Stimulated activated CD4-positive, alpha-beta T cell treated with anti-CD3 and anti-CD28 coated beads, Interleukin-4, amount 100 ng/mL, for 48 hours (primary cell): ENCODE data around the gene BICD2.
"Not testable (repeated sequence)": the region's sequence is repeated elsewhere in the genome, so short reads cannot be mapped to it uniquely, and the experiment has no call there.

Experiments
- DNase-seq, 2 donors: peaks; one replicate each; pipeline ENCODE4 v3.0.0-alpha.2; 2020; ENCODE audit warnings: low read depth in 2 of 2

The BICD2 gene

DNA sequence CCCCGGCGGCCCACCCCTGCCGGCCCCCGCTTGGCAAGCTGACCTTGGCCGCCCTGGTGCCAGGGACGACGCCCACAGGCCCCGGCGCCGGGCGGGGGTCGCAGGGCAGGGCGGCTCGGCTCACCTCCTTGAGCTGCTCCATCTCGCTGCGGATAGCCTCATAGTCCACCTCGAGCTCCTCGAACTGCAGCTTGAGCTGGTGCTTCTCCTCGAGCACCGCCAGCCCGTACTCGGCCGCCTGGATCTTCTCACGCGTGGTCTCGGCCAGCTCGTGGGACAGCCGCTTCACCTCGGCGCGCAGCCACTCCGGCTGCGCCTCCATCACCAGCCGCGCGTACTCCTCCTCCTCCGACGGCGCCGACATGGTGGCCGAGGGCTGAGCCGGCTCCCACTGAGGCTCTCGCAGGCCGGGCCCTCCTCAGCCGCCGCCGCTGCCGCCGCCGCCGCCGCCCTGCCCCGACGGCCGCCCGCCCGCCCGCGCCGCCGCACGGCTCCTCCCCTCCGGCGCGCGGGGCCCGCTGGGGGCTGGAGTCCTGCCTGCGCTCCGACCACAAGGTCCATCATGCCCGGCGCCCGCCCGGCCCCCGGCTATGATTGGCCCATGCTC is at the start of gene BICD2:
Gene BICD2, minus strand, starts transcription at position 453 of the 607 bp plus-strand sequence. Its CDS starts 89 bp downstream, at position 364.
- no peak for DNase-seq

DNA sequence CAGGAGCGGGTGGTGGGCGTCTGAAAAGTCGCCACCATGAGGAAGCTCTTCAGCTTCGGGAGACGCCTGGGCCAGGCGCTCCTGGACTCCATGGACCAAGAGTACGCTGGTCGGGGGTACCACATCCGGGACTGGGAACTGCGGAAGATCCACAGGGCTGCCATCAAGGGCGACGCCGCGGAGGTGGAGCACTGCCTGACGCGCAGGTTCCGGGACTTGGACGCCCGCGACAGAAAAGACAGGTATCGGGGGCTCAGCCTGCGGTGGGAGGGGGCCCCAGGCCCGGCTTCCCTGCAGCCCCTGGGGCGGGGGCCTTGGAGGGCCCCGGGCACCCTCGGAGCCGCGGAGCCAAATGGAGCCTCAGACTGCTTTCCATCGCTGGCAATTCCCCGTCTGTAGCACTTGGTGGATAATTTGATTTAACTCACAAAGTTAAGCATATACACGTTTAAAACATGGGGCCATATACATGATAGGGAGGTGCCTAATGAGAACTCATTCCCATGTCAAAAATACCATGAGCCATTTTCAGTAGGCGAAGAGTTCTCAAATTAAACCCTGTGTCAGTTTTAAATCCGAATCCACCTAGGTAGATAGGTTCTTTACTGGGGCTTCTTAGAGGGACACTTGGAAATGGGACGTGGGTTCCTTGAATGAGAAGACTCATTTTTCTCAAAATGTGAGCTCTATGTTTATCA is 45.1 kb upstream of the BICD2 start:
- not testable (repeated sequence) for DNase-seq

DNA sequence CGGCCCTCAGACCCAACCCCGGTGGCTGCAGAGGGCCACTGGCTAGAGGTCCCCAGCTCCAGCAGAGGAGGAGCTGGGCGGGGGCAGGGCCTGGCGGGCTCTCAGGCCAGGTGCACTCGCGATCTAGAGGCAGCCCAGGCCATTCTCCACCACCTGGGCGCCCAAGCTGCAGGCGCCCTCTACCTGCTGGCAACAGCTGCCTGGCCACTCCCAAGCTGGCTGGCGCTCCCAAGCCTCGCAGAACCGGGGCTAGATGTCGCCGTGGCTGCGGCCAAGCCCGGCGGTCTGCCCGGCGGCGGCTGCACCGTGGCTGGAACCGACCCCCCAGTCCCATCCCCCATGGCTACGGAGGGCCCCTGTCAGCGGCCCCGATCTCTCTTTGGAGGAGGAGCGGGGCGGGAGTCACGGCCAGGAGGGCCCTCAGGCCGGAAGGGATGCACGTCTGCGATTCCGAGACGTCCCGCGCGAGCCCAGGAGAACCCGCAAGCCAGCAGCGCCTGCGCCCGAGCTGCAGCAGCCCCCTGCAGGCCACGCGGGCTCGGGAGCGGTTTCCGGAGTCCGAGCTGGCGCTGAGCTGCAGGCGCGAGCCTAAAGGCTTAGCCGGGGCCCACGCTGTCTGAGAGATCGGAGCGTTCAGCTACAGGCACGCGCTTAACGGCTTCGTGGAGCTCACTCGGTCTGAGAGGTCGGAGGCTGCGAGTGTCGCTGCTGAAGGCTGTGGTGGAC is 44.3 kb upstream of the BICD2 start:
- peak; percentile 42 to 55 for DNase-seq

DNA sequence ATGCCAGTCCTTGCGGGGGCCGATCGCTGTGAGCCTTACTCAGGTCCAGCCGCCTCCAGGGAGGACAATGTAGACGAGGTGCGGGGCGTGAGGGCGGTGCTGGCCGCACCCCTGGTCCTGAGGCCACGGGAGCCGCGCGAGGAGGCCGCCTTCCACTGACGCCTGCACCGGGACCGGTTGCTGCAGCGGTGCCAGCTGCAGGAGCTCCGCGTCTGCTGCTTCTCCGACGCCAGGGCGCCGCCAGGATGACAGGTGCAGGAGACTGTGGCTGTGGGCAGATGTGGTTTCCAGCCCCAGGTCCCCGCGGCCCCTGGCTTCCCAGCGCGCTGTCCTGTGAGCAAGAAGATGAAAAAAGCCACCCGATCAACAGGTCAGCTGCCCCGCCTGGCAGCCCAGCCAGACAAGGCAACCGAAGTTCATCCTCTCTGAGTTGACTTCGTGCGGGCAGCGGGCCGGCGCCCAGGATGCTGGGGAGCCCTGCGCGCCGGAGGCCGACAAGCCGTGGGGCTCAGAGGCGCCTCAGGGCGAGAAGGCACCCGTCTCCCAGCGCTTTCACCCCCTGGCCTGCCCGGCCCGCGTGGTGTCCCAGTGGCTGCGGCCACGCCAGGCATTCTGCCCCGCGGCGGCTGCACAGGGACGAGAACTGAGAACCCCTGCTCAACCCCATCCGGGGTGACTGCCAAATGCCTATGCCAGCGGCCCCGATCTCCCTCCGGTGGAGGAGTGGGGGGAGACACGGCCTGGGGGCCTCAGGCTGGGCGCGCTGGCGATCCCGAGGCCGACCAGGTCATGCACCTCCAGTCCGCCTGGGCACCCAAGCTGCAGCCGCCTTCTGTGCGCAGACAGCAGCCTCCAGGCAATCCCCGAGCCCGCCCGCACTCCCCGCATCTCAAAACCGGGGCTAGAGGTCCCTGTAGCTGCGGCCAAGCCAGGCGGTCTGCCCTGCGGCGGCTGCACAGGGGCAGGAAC is 43.4 kb upstream of the BICD2 start:
- DNase-seq: peak in 1 of 2 donors; percentile 10

DNA sequence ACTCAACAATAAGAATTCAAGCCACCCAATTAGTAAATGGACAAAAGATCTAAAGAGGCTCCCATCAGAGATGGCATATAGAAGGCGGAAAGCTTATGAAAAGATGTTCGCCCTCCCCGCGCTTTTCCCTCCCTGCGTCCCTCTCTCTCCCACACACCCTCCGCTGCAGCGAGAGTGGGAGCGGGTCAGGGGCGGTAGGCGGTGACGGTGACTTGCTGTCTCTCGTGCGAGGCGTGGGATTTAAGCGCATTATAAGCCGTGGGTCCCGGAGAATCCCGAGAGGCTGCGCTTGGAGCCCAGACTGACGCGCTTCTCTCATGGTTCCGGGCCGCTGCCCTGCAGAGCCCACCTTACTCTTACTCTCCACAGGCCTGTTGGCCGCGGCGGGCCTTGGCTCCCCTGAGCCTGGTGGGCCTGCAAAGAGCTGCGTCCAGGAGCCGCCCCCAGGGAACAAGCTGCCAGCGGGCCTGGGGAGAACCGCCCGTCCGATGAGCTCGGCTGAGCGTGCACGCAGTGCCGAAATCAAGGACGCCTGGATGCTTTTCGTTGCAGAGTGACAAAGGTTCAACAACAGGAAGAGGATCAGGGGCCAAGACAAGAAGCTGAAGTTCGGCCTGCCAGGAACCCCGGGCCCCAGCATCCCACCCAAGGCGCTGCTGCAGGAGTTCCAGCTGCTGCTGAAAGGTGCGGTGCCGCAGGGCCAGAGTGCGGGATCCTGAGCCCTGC is 42.6 kb upstream of the BICD2 start:
- no peak for DNase-seq

DNA sequence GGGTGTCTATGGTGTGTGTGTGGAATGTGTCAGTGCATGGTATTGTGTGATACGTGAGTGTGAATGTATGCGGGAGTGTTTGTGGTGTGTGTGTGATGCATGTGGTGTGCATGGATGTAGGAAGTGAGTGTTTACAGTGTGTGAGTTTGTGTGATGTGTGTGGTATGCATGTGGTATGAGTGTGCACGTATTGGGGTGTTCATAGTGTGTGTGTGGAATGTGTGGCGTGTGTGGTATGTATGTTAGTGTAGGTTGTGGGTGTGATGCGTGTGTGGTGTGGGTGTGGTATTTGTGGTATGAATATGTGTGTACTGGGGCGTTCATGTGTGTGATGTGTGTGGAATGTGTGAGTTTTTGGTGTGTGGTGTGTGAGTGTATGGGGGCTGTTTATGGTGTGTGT is 40.1 kb upstream of the BICD2 start:
- no peak for DNase-seq

DNA sequence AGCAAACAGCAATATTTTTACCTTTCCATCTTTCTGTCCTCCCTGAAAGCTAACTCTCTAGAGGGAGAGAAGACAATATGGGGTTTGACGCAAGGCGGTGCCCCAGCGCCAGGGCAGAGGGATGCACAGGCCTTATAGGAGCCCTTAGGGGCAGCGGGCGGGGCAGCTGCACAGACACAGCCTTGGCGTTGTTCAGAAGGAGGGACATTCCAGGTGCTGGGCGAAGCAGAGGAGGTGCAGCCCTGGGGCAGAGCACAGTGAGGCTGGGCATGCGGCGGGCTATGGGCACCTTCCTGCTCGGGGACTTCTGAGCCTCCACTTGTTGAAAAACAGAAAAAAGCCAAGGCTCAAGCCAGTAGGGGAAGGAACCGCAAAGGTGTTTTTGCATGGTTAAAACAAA is 33.7 kb upstream of the BICD2 start:
- no peak for DNase-seq

DNA sequence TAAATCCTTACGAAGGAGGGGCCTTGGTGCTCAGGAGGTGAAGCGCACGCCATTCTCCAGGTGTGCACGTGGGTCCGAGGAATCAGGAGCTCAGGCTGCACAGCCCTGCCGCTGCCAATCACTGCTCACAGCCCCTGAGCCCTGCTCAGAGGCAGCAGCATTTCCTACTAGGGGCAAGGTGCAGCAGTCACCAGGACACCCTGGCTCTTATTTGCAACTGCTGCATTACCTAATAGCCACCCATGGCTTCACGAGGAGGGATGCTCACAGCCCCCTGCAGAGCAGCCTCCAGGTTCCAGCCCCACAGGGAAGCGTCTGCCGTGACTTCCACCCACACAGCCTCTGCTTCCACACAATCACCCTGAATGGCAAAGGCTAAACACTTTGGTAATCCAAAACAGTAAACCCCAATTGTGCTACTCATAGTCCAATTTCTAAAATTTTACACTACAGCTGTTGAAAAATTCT is 31.7 kb upstream of the BICD2 start:
- DNase-seq: not testable (repeated sequence)

DNA sequence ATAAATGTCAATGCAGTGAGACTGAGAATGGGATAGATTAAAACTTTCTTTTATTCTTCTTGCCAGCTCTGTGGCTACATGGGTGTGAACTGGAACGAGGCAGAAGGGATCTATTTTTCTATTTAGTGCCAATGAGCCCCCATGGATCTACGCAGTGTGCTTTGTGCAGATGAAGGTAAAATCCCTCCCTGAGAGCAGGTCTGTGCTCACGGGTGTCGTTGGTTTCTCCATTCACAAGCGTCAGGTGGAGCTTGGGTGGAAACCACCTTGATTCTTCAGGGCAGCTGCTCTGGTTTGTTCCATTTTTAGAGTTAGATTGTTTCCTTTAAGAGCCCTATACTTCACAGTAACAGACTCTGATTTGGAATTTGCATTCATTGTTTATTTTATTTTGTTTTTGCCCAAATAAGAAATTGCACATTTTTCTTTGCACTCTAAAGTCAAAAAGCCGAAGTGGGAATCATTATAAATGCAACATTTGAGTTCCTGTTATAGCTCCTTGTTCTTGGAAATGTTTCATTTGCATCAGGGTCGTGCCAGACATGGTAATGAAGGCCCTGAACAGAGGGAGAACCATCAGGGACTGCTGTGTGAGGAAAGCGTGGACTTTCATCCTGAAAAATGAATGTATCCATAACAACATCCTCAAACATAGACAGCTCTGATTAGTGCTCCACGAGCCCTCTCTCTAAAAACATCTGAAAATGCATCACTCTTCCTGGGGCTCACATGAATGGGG is 31.1 kb upstream of the BICD2 start:
- DNase-seq: no peak

DNA sequence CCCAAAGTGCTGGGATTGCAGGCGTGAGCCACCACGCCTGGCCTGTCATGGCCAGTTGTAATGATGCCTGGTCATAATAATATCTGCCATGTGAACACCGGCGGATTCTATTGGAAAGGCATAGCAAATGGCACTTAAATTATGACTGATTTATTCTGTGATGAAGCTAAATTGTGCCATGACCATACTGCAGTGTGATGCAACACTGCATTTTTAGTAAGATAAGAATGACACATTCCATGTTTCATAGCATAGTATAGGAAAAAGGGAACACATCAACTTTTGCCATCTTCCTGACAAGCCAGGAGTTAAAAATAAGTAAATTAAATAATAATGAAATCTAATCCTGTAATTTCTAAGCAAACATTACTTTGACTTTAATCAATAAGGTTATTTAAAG is 30.4 kb upstream of the BICD2 start:
- no peak for DNase-seq

DNA sequence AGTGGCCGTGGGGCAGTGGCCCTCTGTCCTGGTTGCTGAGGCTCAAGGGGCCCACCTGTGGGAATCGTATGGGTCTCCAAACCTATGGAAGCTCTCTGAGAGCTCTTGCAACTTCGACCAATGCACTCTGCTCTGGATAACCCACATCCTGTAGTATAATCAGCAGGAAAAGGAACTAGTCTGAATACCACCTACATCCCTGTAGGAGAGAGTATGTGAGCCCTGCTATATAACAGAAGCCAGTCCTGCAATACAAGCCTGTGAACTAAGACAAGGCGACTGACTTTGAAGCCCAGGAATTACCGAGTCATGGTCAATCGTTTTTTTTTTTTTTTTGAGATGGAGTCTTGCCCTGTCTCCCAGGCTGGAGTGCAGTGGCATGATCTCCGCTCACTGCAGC is 29.8 kb upstream of the BICD2 start:
- no peak for DNase-seq

DNA sequence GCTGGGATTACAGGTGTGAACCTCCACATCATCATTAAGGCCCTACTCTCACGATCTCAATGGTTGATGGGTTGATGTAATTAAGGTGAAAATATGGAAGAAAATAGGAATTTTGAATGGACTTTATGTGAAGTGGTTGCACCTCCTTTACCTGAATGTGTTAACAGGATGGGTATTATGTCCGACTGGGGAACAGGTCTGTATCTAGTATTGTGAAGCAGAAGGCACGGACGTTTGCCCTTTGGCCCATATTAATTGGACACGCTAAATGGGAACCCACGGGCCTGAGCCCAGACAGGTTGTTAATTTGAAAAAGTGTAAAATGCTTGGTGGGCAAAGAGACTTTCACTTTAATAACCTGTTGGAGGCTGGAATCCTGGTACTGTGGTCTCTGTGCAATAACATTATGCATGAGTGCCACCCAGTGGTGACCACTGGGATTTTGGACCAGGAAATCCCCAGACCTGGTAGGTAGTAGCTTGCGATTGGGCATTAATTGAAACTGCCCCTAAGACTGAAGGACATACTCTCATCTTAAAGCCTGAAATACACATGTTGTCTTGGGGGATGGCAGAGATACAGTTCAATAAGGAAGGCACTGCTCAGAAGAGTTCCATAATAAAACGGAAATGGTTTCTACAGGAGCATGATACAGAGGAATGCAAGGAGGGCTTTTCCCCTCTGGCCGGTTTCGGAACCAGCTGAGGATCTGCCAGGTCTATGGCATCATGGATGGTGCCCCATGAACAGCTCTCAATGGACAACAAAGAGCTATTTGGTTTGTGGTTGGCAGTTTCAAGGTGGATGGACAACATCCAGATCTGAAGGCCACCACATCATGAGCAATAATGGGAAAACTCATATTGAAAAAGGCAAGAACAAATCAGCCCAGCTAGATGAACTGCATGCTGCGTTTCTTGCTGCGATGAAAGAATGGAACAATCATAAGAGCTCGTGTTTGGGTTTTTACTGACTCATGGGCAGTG is 26.2 kb upstream of the BICD2 start:
- DNase-seq: peak; percentile 55 to 64

DNA sequence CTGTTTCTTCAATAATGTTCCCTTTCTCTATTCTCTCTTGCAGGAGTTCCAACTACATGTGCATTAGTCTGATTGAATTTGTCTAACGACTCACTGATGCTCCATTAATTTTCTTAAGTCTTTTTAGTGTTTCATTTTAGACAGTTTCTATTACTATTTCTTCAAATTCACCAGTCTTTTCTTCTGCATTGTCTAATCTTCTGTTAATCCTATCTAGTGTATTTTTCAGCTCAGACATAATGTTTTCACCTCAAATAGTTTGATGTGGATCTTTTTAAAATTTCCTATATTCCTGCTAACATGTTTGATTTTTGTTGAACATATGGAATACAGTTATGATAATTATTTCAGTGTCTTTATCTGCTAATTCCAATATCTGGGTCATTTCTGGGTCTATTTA is 21.7 kb upstream of the BICD2 start:
- no peak for DNase-seq

DNA sequence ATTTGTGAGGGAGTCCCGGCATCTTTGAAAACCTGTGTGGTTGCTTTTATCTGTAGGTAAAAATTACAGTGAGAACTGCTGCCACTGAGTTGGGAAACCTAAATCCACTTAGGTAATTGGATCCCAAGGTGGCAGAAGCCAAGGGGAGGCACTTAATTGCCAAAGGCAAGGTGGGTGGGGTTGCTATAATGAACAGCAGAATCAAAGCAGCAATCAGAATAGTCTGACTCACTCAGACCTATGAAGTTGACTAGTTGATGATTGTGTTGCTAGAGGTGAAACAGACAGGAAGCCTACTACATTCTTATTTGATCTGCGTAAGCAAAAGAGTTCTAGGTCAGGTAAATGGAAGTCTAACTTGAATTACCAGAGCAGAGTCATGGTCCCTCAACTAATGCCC is 17.3 kb upstream of the BICD2 start:
- no peak for DNase-seq

DNA sequence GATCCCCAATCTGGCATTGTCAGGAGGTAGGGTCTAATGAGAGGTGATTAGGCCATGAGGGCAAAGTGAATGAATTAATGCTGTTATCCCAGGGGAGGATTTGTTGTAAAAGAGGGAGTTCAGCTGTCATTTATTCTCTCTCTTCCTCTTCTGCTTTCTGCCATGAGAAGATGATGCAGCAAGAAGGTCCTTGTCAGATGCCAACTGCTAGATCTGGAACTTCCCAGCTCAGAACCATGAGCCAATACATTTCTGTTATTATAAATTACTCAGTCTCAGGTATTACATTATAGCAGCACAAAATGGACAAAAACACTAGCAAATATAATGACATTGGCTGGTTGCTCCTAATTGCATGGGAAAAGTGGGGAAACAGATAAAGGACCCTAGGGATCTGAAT is 15.6 kb upstream of the BICD2 start:
- DNase-seq: no peak

DNA sequence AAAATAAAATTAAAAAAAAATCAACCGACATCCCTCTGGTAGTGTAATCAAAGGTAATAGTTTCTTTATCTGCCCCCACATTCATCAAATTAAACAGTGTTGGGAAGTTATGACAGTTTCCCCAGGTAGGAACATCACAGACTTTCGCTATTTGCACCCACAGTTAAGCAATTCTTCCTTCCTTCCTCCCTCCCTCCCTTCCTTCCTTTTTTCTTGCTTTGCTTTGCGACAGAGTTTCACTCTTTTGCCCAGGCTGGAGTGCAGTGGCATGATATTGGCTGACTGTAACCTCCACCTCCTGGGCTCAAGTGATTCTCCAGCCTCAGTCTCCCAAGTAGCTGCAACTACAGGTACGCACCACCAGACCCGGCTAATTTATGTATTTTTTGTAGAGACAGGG is 10.8 kb upstream of the BICD2 start:
- no peak for DNase-seq

DNA sequence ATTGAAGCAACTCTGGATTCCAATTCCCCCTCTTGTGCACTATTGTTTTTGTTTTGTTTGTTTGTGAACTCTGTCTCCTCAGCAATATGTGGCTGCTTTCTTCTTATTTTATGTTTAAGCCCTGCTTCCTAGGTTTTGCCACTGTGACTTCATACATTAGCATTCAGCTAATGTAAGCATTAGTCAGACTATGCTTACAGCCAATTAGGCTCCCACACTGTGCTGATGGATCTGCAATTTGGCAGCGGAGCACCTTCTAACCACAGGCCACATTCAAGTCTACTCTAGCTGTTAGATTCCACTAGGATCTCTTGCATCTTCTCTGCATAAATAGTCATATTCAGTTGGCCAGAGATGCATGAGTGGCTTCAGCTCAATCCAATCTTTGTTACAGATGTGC is 9.6 kb upstream of the BICD2 start:
- no peak for DNase-seq

DNA sequence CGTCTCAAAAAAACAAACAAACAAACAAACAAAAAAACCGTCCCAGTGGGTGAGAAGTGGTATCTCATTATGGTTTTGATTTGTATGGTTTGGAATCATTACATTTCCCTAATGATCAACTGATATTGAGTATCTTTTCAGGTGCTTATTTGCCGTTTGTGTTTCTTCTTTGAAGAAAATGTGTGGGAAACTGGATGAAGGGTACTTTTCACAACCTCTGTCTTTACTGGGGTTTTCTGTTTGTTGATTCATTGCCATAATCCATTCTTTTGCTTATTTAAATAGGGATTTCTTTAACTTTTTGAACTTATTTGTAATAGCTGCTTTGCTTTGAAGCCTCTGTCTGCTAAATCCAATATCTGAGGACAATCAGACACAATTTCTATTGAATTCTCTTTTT is 9.2 kb upstream of the BICD2 start:
- no peak for DNase-seq

DNA sequence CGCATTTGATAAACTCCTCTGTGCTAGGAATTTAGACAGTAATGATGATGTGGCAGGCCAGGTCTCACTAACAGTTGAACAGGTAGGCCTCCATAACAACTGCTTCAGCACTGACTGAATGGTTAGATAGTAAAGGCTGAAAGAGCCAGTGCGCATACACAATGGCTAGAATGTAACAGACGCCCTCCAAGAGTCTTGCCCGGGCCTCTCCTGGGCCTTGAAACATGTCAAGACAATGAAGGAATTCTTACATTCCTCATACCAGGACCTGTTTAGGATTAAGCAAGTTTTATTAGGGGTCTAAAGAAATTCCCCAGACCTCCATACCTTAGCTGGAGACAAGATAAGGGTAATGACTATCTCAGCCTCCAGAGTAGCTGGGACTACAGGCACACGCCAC is 6.7 kb upstream of the BICD2 start:
- DNase-seq: no peak
